NOMO-1 treated with DMSO at 0.1 percent for 48 hours (cell line): ENCODE data around the gene CCDC170.

ENCODE experiments used
- DNase-seq: peaks from one replicate; lab custom pipeline; 2025; ENCODE audit not compliant: unreplicated experiment; lab: John Stamatoyannopoulos, UW

The CCDC170 gene

GRCh38 chr6:151616600-151616999 is 122.8 kb downstream of the CCDC170 start:
- DNase-seq, result no peak

GRCh38 chr6:151617539-151617938 is 123.7 kb downstream of the CCDC170 start:
- no peak for DNase-seq

- no peak for DNase-seq
These were observed 124.9 kb downstream of the CCDC170 start for GRCh38 chr6:151618717-151619116.

- DNase-seq, result no peak
These were observed 126.4 kb downstream of the CCDC170 start for GRCh38 chr6:151620179-151620578.

- no peak for DNase-seq
These were observed 130.3 kb downstream of the CCDC170 start for GRCh38 chr6:151624071-151624470.

- no peak for DNase-seq
These were observed 130.7 kb downstream of the CCDC170 start for GRCh38 chr6:151624481-151624880.

GRCh38 chr6:151624900-151625536 is 131.2 kb downstream of the CCDC170 start:
- no peak for DNase-seq

- DNase-seq, result no peak
These were observed 134.1 kb downstream of the CCDC170 start for GRCh38 chr6:151627689-151628444.

- DNase-seq, result no peak
These were observed 136.0 kb downstream of the CCDC170 start for GRCh38 chr6:151629791-151630190.

- DNase-seq, result no peak
These were observed 136.6 kb downstream of the CCDC170 start for GRCh38 chr6:151630387-151630786.

GRCh38 chr6:151630991-151631655 is 137.3 kb downstream of the CCDC170 start:
- no peak for DNase-seq

GRCh38 chr6:151632415-151632987 is 138.7 kb downstream of the CCDC170 start:
- DNase-seq, result no peak

GRCh38 chr6:151633526-151634335 is 139.9 kb downstream of the CCDC170 start:
- no peak for DNase-seq

- DNase-seq, result no peak
These were observed 140.5 kb downstream of the CCDC170 start for GRCh38 chr6:151634336-151634720.

- no peak for DNase-seq
These were observed 141.9 kb downstream of the CCDC170 start for GRCh38 chr6:151635741-151636140.

- DNase-seq, result no peak
These were observed 144.0 kb downstream of the CCDC170 start for GRCh38 chr6:151637814-151638213.

- DNase-seq, result no peak
These were observed 145.9 kb downstream of the CCDC170 start for GRCh38 chr6:151639750-151640149.

GRCh38 chr6:151641028-151641427 is 147.2 kb downstream of the CCDC170 start:
- no peak for DNase-seq

GRCh38 chr6:151647976-151648639 is 154.3 kb downstream of the CCDC170 start:
- DNase-seq, result no peak

- no peak for DNase-seq
These were observed 156.0 kb downstream of the CCDC170 start for GRCh38 chr6:151649835-151650234.
